H9 (cell line): ENCODE measurements around the gene SERBP1. TPM values are rescaled to one million over a fixed set of nuclear protein-coding genes. Genes with fewer than 3 reads are reported as not detected.

ENCODE experiments used
- DNase-seq: peaks from one replicate; pipeline ENCODE4 v3.0.0-alpha.2; 2017
- H2AFZ ChIP-seq: one replicate; pipeline ENCODE4 v1.6.1; 2013; ENCODE audit warnings: mild to moderate bottlenecking, low read length, control low read depth, moderate library complexity
- H2AK5ac ChIP-seq: 2 replicates; pipeline ENCODE4 v1.6.1; 2013; ENCODE audit warnings: low read length, control low read depth, mixed read lengths; ENCODE audit not compliant: insufficient read length
- H2BK120ac ChIP-seq: one replicate; pipeline ENCODE4 v1.6.1; 2013; ENCODE audit warnings: low read depth, mild to moderate bottlenecking, low read length, control low read depth, inconsistent platforms; ENCODE audit not compliant: poor library complexity, severe bottlenecking
- H2BK12ac ChIP-seq: 2 replicates; pipeline ENCODE4 v1.6.1; 2013; ENCODE audit warnings: low read length, control low read depth, mixed read lengths, low read depth; ENCODE audit not compliant: insufficient read length
- H2BK15ac ChIP-seq: 2 replicates; pipeline ENCODE4 v1.6.1; 2013; ENCODE audit warnings: low read depth, low read length, control low read depth
- H2BK20ac ChIP-seq: one replicate; pipeline ENCODE4 v1.6.1; 2013; ENCODE audit warnings: low read depth, mild to moderate bottlenecking, low read length, control low read depth, inconsistent platforms; ENCODE audit not compliant: poor library complexity, severe bottlenecking
- H2BK5ac ChIP-seq: 2 replicates; pipeline ENCODE4 v1.6.1; 2013; ENCODE audit warnings: low read length, control low read depth, mixed read lengths; ENCODE audit not compliant: insufficient read length
- H3K14ac ChIP-seq: 2 replicates; pipeline ENCODE4 v1.6.1; 2013; ENCODE audit warnings: low read length, control low read depth; ENCODE audit not compliant: insufficient read depth
- H3K18ac ChIP-seq: 2 replicates; pipeline ENCODE4 v1.6.1; 2013; ENCODE audit warnings: low read depth, mild to moderate bottlenecking, mixed read lengths, low read length, control low read depth; ENCODE audit not compliant: insufficient read length
- H3K23ac ChIP-seq: 2 replicates; pipeline ENCODE4 v1.6.1; 2013; ENCODE audit warnings: low read length, control low read depth, mixed read lengths, low read depth; ENCODE audit not compliant: insufficient read length
- H3K23me2 ChIP-seq: 2 replicates; pipeline ENCODE4 v1.6.1; 2013; ENCODE audit warnings: low read depth, mild to moderate bottlenecking, mixed read lengths, low read length, control low read depth; ENCODE audit not compliant: insufficient read length, poor library complexity, severe bottlenecking
- H3K27ac ChIP-seq: 2 replicates; pipeline ENCODE4 v1.5.1; 2013; ENCODE audit warnings: low read length, control low read depth, mixed read lengths, low read depth; ENCODE audit not compliant: insufficient read length
- H3K27me3 ChIP-seq: 2 replicates; pipeline ENCODE4 v1.6.1; 2013; ENCODE audit warnings: low read length, control low read depth, inconsistent platforms; ENCODE audit not compliant: insufficient read depth
- H3K4ac ChIP-seq: 2 replicates; pipeline ENCODE4 v1.6.1; 2013; ENCODE audit warnings: low read depth, mild to moderate bottlenecking, control low read depth, inconsistent platforms, low read length, moderate library complexity
- H3K4me1 ChIP-seq: 2 replicates; pipeline ENCODE4 v1.6.1; 2013; ENCODE audit warnings: low read length, control low read depth, inconsistent platforms; ENCODE audit not compliant: insufficient read depth
- H3K4me2 ChIP-seq: 2 replicates; pipeline ENCODE4 v1.6.1; 2013; ENCODE audit warnings: low read length, control low read depth, mixed read lengths; ENCODE audit not compliant: insufficient read length, insufficient read depth
- H3K56ac ChIP-seq: 2 replicates; pipeline ENCODE4 v1.6.1; 2013; ENCODE audit warnings: low read depth, mild to moderate bottlenecking, mixed read lengths, low read length, control low read depth; ENCODE audit not compliant: insufficient read length
- H3K79me1 ChIP-seq: 2 replicates; pipeline ENCODE4 v1.6.1; 2013; ENCODE audit warnings: low read depth, mild to moderate bottlenecking, moderate library complexity, low read length, control low read depth, inconsistent platforms; ENCODE audit not compliant: insufficient read depth, poor library complexity, severe bottlenecking
- H3K79me2 ChIP-seq: 2 replicates; pipeline ENCODE4 v1.6.1; 2013; ENCODE audit warnings: low read length, control low read depth, inconsistent platforms; ENCODE audit not compliant: insufficient read depth
- H3K9ac ChIP-seq: 2 replicates; pipeline ENCODE4 v1.6.1; 2013; ENCODE audit warnings: low read length, control low read depth, mixed read lengths; ENCODE audit not compliant: insufficient read length; ENCODE audit errors: extremely low read depth
- H3K9me3 ChIP-seq: one replicate; pipeline ENCODE4 v1.6.1; 2013; ENCODE audit warnings: low read depth, low read length, inconsistent platforms; ENCODE audit not compliant: control insufficient read depth
- H3T11ph ChIP-seq: one replicate; pipeline ENCODE4 v1.6.1; 2013; ENCODE audit warnings: mild to moderate bottlenecking, low read length, control low read depth, inconsistent platforms
- H4K20me1 ChIP-seq: one replicate; pipeline ENCODE4 v1.6.1; 2013; ENCODE audit not compliant: control insufficient read depth, insufficient read length, insufficient read depth
- H4K5ac ChIP-seq: 2 replicates; pipeline ENCODE4 v1.6.1; 2013; ENCODE audit warnings: low read depth, mild to moderate bottlenecking, mixed read lengths, low read length, control low read depth; ENCODE audit not compliant: insufficient read length
- H4K8ac ChIP-seq: replicated peaks from 2 replicates; pipeline ENCODE4 v1.6.1; 2013; ENCODE audit warnings: low read length, control low read depth, mixed read lengths, low read depth; ENCODE audit not compliant: insufficient read length
- H4K91ac ChIP-seq: 2 replicates; pipeline ENCODE4 v1.6.1; 2013; ENCODE audit warnings: low read depth, mild to moderate bottlenecking, moderate library complexity, mixed read lengths, low read length, control low read depth; ENCODE audit not compliant: insufficient read length
- H3K27ac Mint-ChIP-seq, 3 experiments: 2 replicates in 2 of 3; 3 replicates in 1 of 3; pipeline ENCODE4 v1.8.0; 2020 to 2021; ENCODE audit warnings: mixed read lengths in 3 of 3, mild to moderate bottlenecking in 1 of 3, moderate library complexity in 1 of 3
- H3K27me3 Mint-ChIP-seq: 2 replicates; pipeline ENCODE4 v1.8.0; 2021; ENCODE audit warnings: low read depth, mild to moderate bottlenecking, moderate library complexity, mixed read lengths
- H3K36me3 Mint-ChIP-seq, 3 experiments: 2 replicates in 2 of 3; 3 replicates in 1 of 3; pipeline ENCODE4 v1.8.0; 2020 to 2021; ENCODE audit warnings: low read depth in 3 of 3, mixed read lengths in 3 of 3; ENCODE audit not compliant: insufficient read depth in 1 of 3
- H3K4me1 Mint-ChIP-seq, 2 experiments: 2 replicates each; pipeline ENCODE4 v1.8.0; 2020; ENCODE audit warnings: mixed read lengths in 2 of 2
- H3K4me3 Mint-ChIP-seq, 2 experiments: 2 replicates in 1 of 2; 3 replicates in 1 of 2; pipeline ENCODE4 v1.8.0; 2020 to 2021; ENCODE audit warnings: mild to moderate bottlenecking in 2 of 2, mixed read lengths in 2 of 2, moderate library complexity in 1 of 2
- H3K9me3 Mint-ChIP-seq, 2 experiments: 2 replicates in 1 of 2; 3 replicates in 1 of 2; pipeline ENCODE4 v1.8.0; 2020; ENCODE audit warnings: mild to moderate bottlenecking in 2 of 2, mixed read lengths in 2 of 2, moderate library complexity in 1 of 2
- CTCF ChIP-seq: fragments of 200-600 bp; sonication (generic); conservative IDR thresholded peaks from 3 replicates; pipeline ENCODE4 v1.8.0; 2021; ENCODE audit warnings: antibody characterized with exemption, mild to moderate bottlenecking
- WGBS: extraction: QIAGEN DNeasy Blood & Tissue Kit; methylation state at CpG from one replicate; pipeline ENCODE4 v1.1.7; 2013; ENCODE audit warnings: missing lambda C conversion rate, low lambda C conversion rate, mixed read lengths; ENCODE audit not compliant: insufficient read length; ENCODE audit errors: extremely low coverage; 5-methylcytosine and 5-hydroxymethylcytosine counted together
- total RNA-seq: library from RNA; stranded (reverse); gene quantifications from 2 replicates; pipeline ENCODE4 v1.2.1, GENCODE V29; 2021

SERBP1 gene
- total RNA-seq, 1 experiment from 2014 or later: 495 TPM

GRCh38 chr1:67367370-67368045 lies 62.7 kb downstream of the SERBP1 start:
- H3K4me1 ChIP-seq: no peaks in the 10 kb centered on the region
- H2BK15ac ChIP-seq: no peak overlapping the region
- Mint-ChIP-seq H3K27ac (no peak overlapping the region), H3K4me1 (peaks cover 13 to 16% of the 10 kb centered on the region in 2 experiments), H3K9me3 (no peaks in the 10 kb centered on the region), H3K27me3 (no peaks in the 10 kb centered on the region; the same call in 1 of the 2 replicates), H3K36me3 (no peaks in the 10 kb centered on the region), H3K4me3 (no peak overlapping the region)
- no peak overlapping the region for H3K56ac ChIP-seq
- H3K9ac ChIP-seq: no peak overlapping the region
- H3K27me3 ChIP-seq: no peaks in the 10 kb centered on the region
- no peak overlapping the region for H3K27ac ChIP-seq
- H4K5ac ChIP-seq: no peak overlapping the region
- H3K4me2 ChIP-seq: no peak overlapping the region
- TF ChIP-seq CTCF: no peak
- no peak overlapping the region for H2AFZ ChIP-seq
- no peak overlapping the region for H4K8ac ChIP-seq
- H2AK5ac ChIP-seq: no peak overlapping the region
- no peak overlapping the region for H2BK12ac ChIP-seq
- no peak overlapping the region for H2BK5ac ChIP-seq
- H3T11ph ChIP-seq: no peak overlapping the region
- no peak overlapping the region for H3K14ac ChIP-seq
- no peaks in the 10 kb centered on the region for H3K9me3 ChIP-seq
- H3K23ac ChIP-seq: no peak overlapping the region
- no peak overlapping the region for H3K4ac ChIP-seq
- H2BK20ac ChIP-seq: no peak overlapping the region
- no peak overlapping the region for H3K18ac ChIP-seq
- H4K20me1 ChIP-seq: no peaks in the 10 kb centered on the region
- no CpG with 5 or more reads among the region's 8 CpGs for WGBS
- H2BK120ac ChIP-seq: no peak overlapping the region
- no peaks in the 10 kb centered on the region for H3K79me1 ChIP-seq
- DNase-seq: no peak
- no peak overlapping the region for H4K91ac ChIP-seq
- H3K79me2 ChIP-seq: no peaks in the 10 kb centered on the region
- no peaks in the 10 kb centered on the region for H3K23me2 ChIP-seq
